Measurements from ENCODE around the gene FAM163B. TPM values are rescaled to one million over a fixed set of nuclear protein-coding genes. Genes with fewer than 3 reads are reported as not detected.

The FAM163B gene
- total and polyA plus RNA-seq, 10 donors, result 0.11 to 1.0 (median 0.52) TPM; not detected in 7

DNA sequence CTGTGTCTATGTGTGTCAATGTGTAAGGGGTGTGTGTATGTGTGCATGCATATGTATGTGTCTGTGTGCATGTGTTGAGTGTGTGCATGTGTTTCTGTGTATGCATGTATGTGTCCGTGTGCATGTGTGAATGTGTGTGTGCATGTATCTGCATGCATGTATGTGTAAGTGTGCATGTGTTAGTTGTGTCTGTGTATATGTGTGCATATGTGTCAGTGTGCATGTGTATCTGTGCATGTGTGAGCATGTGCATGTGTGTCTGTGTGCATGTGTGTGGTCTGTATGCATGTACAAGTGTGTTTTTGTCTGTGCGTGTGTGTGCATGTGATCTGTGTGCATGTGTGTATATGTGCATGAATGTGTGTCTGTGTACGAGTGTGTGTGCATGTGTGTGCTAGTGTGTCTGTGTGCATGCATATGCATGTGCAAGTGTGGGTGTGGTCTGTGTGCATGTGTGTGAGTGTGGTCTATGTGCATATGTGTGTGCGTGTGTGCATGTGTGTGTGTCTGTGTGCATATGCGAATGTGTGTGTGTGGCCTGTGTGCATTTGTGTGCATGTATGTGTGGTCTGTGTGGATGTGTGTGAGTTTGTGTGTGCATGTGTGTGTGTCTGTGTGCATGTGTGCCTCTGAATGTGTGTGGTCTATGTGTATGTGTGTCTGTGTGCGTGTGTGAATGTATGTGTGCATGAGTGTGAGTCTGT, 9.6 kb downstream of the FAM163B start:
- no peak overlapping the region for H3K27ac ChIP-seq
- peaks cover 0 to 6% (median 0%) of the 10 kb centered on the region in 6 donors for H3K4me1 ChIP-seq
- H3K9me3 ChIP-seq, result peaks cover 0 to 35% (median 31%) of the 10 kb centered on the region in 8 donors
- DNase-seq, result no peak
- H3K4me3 ChIP-seq, result no peak overlapping the region
- H3K27me3 ChIP-seq (replicated peaks in 1 of 7), result peaks cover 0 to 51% (median 4%) of the 10 kb centered on the region in 7 donors
- no peaks in the 10 kb centered on the region for H3K36me3 ChIP-seq
- 88 to 97% (median 96%) methylated on average over 6 of the region's 6 CpGs for WGBS, 5 donors
- no peak for TF ChIP-seq POLR2AphosphoS5 (IDR thresholded peaks at IDR 0.05)
- TF ChIP-seq, protein P1, sequence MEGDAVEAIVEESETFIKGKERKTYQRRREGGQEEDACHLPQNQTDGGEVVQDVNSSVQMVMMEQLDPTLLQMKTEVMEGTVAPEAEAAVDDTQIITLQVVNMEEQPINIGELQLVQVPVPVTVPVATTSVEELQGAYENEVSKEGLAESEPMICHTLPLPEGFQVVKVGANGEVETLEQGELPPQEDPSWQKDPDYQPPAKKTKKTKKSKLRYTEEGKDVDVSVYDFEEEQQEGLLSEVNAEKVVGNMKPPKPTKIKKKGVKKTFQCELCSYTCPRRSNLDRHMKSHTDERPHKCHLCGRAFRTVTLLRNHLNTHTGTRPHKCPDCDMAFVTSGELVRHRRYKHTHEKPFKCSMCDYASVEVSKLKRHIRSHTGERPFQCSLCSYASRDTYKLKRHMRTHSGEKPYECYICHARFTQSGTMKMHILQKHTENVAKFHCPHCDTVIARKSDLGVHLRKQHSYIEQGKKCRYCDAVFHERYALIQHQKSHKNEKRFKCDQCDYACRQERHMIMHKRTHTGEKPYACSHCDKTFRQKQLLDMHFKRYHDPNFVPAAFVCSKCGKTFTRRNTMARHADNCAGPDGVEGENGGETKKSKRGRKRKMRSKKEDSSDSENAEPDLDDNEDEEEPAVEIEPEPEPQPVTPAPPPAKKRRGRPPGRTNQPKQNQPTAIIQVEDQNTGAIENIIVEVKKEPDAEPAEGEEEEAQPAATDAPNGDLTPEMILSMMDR (IDR thresholded peaks at IDR 0.05 in 8 of 11, conservative IDR thresholded peaks at IDR 0.05 in 3 of 11), result no peak
- TF ChIP-seq POLR2A (IDR thresholded peaks at IDR 0.05), result no peak
- intact Hi-C loops (cut with DNase I; ENCODE audit: low total_unique reads), result no loop called here

DNA sequence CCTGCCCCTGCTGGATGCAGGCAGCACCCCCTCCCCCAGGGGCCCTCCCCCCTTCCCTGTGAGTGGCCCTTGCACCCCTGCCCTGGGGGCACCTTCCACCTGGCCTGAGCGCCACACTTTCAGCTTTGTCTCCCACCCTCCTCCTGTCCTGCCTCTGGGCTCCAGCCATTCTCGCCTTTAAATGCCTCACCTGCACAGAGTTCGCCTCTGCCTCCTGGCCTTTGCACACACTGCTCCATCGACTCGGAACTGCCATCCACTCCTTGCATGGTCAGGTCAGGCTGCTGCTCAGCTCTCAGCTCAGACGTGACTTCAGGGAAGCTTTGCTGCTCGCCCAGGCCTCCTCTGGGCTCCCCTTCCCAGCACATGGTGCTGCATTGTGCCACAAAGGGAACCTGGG, 10.2 kb downstream of the FAM163B start:
- WGBS, 5 donors, result 75 to 89% (median 87%) methylated on average over 7 of the region's 7 CpGs
- Histone ChIP-seq H3K27ac (no peak overlapping the region), H3K27me3 (replicated peaks in 1 of 7) (peaks cover 0 to 52% (median 4%) of the 10 kb centered on the region in 7 donors), H3K4me3 (no peak overlapping the region), H3K4me1 (no peaks in the 10 kb centered on the region), H3K9me3 (peaks cover 0 to 35% (median 31%) of the 10 kb centered on the region in 8 donors), H3K36me3 (no peaks in the 10 kb centered on the region)
- no peak for DNase-seq
- TF ChIP-seq POLR2A (IDR thresholded peaks at IDR 0.05) (no peak), POLR2AphosphoS5 (IDR thresholded peaks at IDR 0.05) (no peak)
- TF ChIP-seq, protein P1 (IDR thresholded peaks at IDR 0.05 in 8 of 11, conservative IDR thresholded peaks at IDR 0.05 in 3 of 11), result no peak
- intact Hi-C loops (cut with DNase I; ENCODE audit: low total_unique reads), result no loop called here

DNA sequence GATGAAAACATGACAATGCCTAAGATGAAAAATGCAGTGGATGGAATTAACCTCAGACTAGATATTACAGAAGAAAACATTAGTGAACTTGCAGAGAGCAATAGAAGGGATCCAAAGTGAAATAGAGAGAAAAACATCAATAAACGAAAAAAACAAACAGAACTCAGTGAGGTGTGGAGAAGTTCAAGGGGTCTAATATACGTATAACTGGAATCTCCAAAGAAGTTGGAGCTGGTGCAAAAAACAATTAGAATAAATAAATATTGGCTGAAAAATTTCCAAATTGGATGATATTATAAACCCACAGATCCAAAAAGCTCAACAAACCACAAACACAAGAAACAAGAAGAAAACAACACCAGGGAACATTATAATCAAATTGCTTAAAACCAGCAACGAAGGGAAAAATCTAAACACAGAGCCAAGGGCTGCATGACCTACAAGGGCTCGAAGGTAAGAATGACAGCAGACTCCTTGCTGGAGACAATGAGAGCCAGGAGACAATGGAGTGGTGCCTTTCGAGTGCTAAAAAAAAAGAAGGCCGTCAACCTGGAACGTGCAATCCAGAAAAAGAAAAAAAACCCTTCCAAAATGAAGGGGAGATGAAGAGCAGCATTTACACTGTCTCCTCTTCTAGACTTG, 11.8 kb downstream of the FAM163B start:
- Histone ChIP-seq H3K9me3 (peaks cover 0 to 35% (median 31%) of the 10 kb centered on the region in 8 donors), H3K27ac (no peak overlapping the region), H3K4me3 (no peak overlapping the region), H3K36me3 (no peaks in the 10 kb centered on the region), H3K4me1 (no peaks in the 10 kb centered on the region), H3K27me3 (replicated peaks in 1 of 7) (peaks cover 0 to 41% (median 0%) of the 10 kb centered on the region in 7 donors)
- intact Hi-C loops (cut with DNase I; ENCODE audit: low total_unique reads), result no loop called here
- no peak for TF ChIP-seq POLR2A (IDR thresholded peaks at IDR 0.05)
- TF ChIP-seq, protein P1 (IDR thresholded peaks at IDR 0.05 in 8 of 11, conservative IDR thresholded peaks at IDR 0.05 in 3 of 11), result no peak
- no peak for TF ChIP-seq POLR2AphosphoS5 (IDR thresholded peaks at IDR 0.05)
- no peak for DNase-seq
- 79 to 84% (median 83%) methylated on average over 7 of the region's 7 CpGs for WGBS, 5 donors

DNA sequence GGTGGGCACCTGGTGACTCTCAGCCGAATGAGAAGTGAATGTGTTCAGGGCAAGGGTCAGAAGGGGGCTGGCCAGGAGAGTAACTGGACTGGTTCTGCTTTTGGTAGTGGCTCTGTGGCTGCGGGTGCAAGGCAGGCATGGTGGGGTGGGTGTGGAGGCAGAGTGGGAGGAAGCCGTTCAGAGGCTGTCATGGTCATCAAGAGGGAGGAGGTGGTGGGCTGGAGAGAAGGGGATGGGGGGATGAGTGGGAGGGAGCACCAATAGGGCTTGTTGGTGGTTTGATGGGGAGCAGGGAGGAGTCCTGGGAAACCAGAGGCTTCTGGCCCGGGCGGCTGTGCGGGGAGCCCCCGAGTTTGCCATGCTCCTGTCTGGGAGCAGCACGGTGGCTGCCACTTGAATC, 13.3 kb downstream of the FAM163B start:
- Histone ChIP-seq H3K4me1 (no peaks in the 10 kb centered on the region), H3K36me3 (no peaks in the 10 kb centered on the region), H3K9me3 (peaks cover 0 to 35% (median 31%) of the 10 kb centered on the region in 8 donors), H3K27me3 (replicated peaks in 1 of 7) (peaks cover 0 to 39% (median 0%) of the 10 kb centered on the region in 7 donors), H3K27ac (no peak overlapping the region), H3K4me3 (no peak overlapping the region)
- TF ChIP-seq POLR2AphosphoS5 (IDR thresholded peaks at IDR 0.05), result no peak
- TF ChIP-seq, protein P1 (IDR thresholded peaks at IDR 0.05 in 8 of 11, conservative IDR thresholded peaks at IDR 0.05 in 3 of 11), result no peak
- TF ChIP-seq POLR2A (IDR thresholded peaks at IDR 0.05), result no peak
- DNase-seq, result no peak
- intact Hi-C loops (cut with DNase I; ENCODE audit: low total_unique reads), result no loop called here
- 80 to 90% (median 86%) methylated on average over 8 of the region's 8 CpGs for WGBS, 5 donors
